Effector CD4-positive, alpha-beta T cell (primary cell): ENCODE results near the gene SMPD4.
"Not testable (repeated sequence)": the region's sequence is repeated elsewhere in the genome, so short reads cannot be mapped to it uniquely, and the experiment has no call there.

ENCODE experiments used
- DNase-seq: peaks from one replicate; pipeline ENCODE4 v3.0.0-alpha.2; 2020
- total RNA-seq: gene quantifications from one replicate; lab custom pipeline; 2026; lab: John Stamatoyannopoulos, UW

SMPD4 gene
- 126 reads per million, percentile 86 among the genes with 10 or more reads in this experiment for total RNA-seq

- peak; percentile 98 for DNase-seq
Observed at GRCh38 chr2:130181325-130181879, at the start of gene SMPD4. Gene SMPD4, minus strand, starts transcription at chr2:130181602. Its CDS starts 5,010 bp downstream, at chr2:130176592.

- not testable (repeated sequence) for DNase-seq
Observed at GRCh38 chr2:130230907-130231306, 49.5 kb upstream of the SMPD4 start.

- not testable (repeated sequence) for DNase-seq
Observed at GRCh38 chr2:130230376-130230775, 49.0 kb upstream of the SMPD4 start.

- not testable (repeated sequence) for DNase-seq
Observed at GRCh38 chr2:130229161-130229510, 47.7 kb upstream of the SMPD4 start.

- not testable (repeated sequence) for DNase-seq
Observed at GRCh38 chr2:130228467-130229160, 47.2 kb upstream of the SMPD4 start.

- not testable (repeated sequence) for DNase-seq
Observed at GRCh38 chr2:130228005-130228404, 46.6 kb upstream of the SMPD4 start.

GRCh38 chr2:130222523-130222922 is 41.1 kb upstream of the SMPD4 start:
- DNase-seq = not testable (repeated sequence)

GRCh38 chr2:130220505-130220904 is 39.1 kb upstream of the SMPD4 start:
- DNase-seq = not testable (repeated sequence)

GRCh38 chr2:130219147-130219546 is 37.7 kb upstream of the SMPD4 start:
- DNase-seq = not testable (repeated sequence)

- not testable (repeated sequence) for DNase-seq
Observed at GRCh38 chr2:130207051-130207450, 25.6 kb upstream of the SMPD4 start.

- DNase-seq = not testable (repeated sequence)
Observed at GRCh38 chr2:130203150-130203549, 21.7 kb upstream of the SMPD4 start.

- DNase-seq = not testable (repeated sequence)
Observed at GRCh38 chr2:130202518-130202917, 21.1 kb upstream of the SMPD4 start.

GRCh38 chr2:130198343-130198742 is 16.9 kb upstream of the SMPD4 start, which contains the start of gene TUBA3E:
Gene TUBA3E, minus strand, starts transcription at chr2:130198439. Its CDS starts 79 bp downstream, at chr2:130198360.
- no peak for DNase-seq

- not testable (repeated sequence) for DNase-seq
Observed at GRCh38 chr2:130196052-130196451, 14.7 kb upstream of the SMPD4 start.

- not testable (repeated sequence) for DNase-seq
Observed at GRCh38 chr2:130195089-130195635, 13.8 kb upstream of the SMPD4 start.

GRCh38 chr2:130193824-130194223 is 12.4 kb upstream of the SMPD4 start:
- not testable (repeated sequence) for DNase-seq

GRCh38 chr2:130192451-130192850 is 11.0 kb upstream of the SMPD4 start:
- DNase-seq = not testable (repeated sequence)

GRCh38 chr2:130191319-130191718 is 9.9 kb upstream of the SMPD4 start:
- not testable (repeated sequence) for DNase-seq

- DNase-seq = no peak
Observed at GRCh38 chr2:130190237-130190636, 8.8 kb upstream of the SMPD4 start.

GRCh38 chr2:130188958-130189357 is 7.6 kb upstream of the SMPD4 start:
- DNase-seq = not testable (repeated sequence)

GRCh38 chr2:130187859-130188792 is 6.7 kb upstream of the SMPD4 start:
- DNase-seq = not testable (repeated sequence)

GRCh38 chr2:130187268-130187667 is 5.9 kb upstream of the SMPD4 start:
- no peak for DNase-seq

- DNase-seq = no peak
Observed at GRCh38 chr2:130186391-130186790, 5.0 kb upstream of the SMPD4 start.
